Measurements from ENCODE around the gene UNC13C.

GRCh38 chr15:54608876-54609835 lies 630.9 kb downstream of the UNC13C start:
- TF ChIP-seq ZNF645 (tag by site-specific recombination; IDR thresholded peaks at IDR 0.05) (no peak), ZSCAN5A (tag by site-specific recombination; IDR thresholded peaks at IDR 0.05) (no peak), ZNF664 (tag by site-specific recombination; IDR thresholded peaks at IDR 0.05) (no peak), ZNF777 (tag by site-specific recombination; IDR thresholded peaks at IDR 0.05; ENCODE audit: borderline replicate concordance) (no peak), ZNF324 (tag by site-specific recombination; IDR thresholded peaks at IDR 0.05) (no peak), KLF16 (tag by site-specific recombination; IDR thresholded peaks at IDR 0.05) (no peak), ZNF747 (tag by site-specific recombination; IDR thresholded peaks at IDR 0.05) (no peak), KLF10 (tag by site-specific recombination; IDR thresholded peaks at IDR 0.05) (no peak)
- TF ChIP-seq, protein P1, sequence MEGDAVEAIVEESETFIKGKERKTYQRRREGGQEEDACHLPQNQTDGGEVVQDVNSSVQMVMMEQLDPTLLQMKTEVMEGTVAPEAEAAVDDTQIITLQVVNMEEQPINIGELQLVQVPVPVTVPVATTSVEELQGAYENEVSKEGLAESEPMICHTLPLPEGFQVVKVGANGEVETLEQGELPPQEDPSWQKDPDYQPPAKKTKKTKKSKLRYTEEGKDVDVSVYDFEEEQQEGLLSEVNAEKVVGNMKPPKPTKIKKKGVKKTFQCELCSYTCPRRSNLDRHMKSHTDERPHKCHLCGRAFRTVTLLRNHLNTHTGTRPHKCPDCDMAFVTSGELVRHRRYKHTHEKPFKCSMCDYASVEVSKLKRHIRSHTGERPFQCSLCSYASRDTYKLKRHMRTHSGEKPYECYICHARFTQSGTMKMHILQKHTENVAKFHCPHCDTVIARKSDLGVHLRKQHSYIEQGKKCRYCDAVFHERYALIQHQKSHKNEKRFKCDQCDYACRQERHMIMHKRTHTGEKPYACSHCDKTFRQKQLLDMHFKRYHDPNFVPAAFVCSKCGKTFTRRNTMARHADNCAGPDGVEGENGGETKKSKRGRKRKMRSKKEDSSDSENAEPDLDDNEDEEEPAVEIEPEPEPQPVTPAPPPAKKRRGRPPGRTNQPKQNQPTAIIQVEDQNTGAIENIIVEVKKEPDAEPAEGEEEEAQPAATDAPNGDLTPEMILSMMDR (tag by site-specific recombination; IDR thresholded peaks at IDR 0.05): no peak
- TF ChIP-seq, protein P2, sequence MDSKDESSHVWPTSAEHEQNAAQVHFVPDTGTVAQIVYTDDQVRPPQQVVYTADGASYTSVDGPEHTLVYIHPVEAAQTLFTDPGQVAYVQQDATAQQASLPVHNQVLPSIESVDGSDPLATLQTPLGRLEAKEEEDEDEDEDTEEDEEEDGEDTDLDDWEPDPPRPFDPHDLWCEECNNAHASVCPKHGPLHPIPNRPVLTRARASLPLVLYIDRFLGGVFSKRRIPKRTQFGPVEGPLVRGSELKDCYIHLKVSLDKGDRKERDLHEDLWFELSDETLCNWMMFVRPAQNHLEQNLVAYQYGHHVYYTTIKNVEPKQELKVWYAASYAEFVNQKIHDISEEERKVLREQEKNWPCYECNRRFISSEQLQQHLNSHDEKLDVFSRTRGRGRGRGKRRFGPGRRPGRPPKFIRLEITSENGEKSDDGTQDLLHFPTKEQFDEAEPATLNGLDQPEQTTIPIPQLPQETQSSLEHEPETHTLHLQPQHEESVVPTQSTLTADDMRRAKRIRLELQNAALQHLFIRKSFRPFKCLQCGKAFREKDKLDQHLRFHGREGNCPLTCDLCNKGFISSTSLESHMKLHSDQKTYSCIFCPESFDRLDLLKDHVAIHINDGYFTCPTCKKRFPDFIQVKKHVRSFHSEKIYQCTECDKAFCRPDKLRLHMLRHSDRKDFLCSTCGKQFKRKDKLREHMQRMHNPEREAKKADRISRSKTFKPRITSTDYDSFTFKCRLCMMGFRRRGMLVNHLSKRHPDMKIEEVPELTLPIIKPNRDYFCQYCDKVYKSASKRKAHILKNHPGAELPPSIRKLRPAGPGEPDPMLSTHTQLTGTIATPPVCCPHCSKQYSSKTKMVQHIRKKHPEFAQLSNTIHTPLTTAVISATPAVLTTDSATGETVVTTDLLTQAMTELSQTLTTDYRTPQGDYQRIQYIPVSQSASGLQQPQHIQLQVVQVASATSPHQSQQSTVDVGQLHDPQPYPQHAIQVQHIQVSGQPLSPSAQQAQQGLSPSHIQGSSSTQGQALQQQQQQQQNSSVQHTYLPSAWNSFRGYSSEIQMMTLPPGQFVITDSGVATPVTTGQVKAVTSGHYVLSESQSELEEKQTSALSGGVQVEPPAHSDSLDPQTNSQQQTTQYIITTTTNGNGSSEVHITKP (tag by site-specific recombination; IDR thresholded peaks at IDR 0.05): no peak
- TF ChIP-seq, protein P3, sequence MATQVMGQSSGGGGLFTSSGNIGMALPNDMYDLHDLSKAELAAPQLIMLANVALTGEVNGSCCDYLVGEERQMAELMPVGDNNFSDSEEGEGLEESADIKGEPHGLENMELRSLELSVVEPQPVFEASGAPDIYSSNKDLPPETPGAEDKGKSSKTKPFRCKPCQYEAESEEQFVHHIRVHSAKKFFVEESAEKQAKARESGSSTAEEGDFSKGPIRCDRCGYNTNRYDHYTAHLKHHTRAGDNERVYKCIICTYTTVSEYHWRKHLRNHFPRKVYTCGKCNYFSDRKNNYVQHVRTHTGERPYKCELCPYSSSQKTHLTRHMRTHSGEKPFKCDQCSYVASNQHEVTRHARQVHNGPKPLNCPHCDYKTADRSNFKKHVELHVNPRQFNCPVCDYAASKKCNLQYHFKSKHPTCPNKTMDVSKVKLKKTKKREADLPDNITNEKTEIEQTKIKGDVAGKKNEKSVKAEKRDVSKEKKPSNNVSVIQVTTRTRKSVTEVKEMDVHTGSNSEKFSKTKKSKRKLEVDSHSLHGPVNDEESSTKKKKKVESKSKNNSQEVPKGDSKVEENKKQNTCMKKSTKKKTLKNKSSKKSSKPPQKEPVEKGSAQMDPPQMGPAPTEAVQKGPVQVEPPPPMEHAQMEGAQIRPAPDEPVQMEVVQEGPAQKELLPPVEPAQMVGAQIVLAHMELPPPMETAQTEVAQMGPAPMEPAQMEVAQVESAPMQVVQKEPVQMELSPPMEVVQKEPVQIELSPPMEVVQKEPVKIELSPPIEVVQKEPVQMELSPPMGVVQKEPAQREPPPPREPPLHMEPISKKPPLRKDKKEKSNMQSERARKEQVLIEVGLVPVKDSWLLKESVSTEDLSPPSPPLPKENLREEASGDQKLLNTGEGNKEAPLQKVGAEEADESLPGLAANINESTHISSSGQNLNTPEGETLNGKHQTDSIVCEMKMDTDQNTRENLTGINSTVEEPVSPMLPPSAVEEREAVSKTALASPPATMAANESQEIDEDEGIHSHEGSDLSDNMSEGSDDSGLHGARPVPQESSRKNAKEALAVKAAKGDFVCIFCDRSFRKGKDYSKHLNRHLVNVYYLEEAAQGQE (tag by site-specific recombination; IDR thresholded peaks at IDR 0.05): no peak
- TF ChIP-seq, protein P4, sequence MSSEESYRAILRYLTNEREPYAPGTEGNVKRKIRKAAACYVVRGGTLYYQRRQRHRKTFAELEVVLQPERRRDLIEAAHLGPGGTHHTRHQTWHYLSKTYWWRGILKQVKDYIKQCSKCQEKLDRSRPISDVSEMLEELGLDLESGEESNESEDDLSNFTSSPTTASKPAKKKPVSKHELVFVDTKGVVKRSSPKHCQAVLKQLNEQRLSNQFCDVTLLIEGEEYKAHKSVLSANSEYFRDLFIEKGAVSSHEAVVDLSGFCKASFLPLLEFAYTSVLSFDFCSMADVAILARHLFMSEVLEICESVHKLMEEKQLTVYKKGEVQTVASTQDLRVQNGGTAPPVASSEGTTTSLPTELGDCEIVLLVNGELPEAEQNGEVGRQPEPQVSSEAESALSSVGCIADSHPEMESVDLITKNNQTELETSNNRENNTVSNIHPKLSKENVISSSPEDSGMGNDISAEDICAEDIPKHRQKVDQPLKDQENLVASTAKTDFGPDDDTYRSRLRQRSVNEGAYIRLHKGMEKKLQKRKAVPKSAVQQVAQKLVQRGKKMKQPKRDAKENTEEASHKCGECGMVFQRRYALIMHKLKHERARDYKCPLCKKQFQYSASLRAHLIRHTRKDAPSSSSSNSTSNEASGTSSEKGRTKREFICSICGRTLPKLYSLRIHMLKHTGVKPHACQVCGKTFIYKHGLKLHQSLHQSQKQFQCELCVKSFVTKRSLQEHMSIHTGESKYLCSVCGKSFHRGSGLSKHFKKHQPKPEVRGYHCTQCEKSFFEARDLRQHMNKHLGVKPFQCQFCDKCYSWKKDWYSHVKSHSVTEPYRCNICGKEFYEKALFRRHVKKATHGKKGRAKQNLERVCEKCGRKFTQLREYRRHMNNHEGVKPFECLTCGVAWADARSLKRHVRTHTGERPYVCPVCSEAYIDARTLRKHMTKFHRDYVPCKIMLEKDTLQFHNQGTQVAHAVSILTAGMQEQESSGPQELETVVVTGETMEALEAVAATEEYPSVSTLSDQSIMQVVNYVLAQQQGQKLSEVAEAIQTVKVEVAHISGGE (tag by site-specific recombination; conservative IDR thresholded peaks at IDR 0.05; ENCODE audit: low read depth): no peak

Measured in HEK293 (cell line).